Peyer's patch (tissue), 4 donors: ENCODE measurements around the gene RNF169.

ENCODE experiments used
- CTCF ChIP-seq, 6 experiments: fragments of 450-650 bp in 4 of 6; fragments of 200-600 bp in 2 of 6; sonication (generic) in 1 of 6; IDR thresholded peaks; one replicate each; pipeline ENCODE4 v1.5.1; 2017 to 2019; ENCODE audit warnings: antibody characterized with exemption in 6 of 6, mild to moderate bottlenecking in 3 of 6, moderate library complexity in 1 of 6
- POLR2A ChIP-seq, 2 donors: fragments of 450-650 bp; IDR thresholded peaks; one replicate each; pipeline ENCODE4 v1.5.1; 2017; ENCODE audit warnings: antibody characterized with exemption in 2 of 2, mild to moderate bottlenecking in 2 of 2, moderate library complexity in 2 of 2

DNA sequence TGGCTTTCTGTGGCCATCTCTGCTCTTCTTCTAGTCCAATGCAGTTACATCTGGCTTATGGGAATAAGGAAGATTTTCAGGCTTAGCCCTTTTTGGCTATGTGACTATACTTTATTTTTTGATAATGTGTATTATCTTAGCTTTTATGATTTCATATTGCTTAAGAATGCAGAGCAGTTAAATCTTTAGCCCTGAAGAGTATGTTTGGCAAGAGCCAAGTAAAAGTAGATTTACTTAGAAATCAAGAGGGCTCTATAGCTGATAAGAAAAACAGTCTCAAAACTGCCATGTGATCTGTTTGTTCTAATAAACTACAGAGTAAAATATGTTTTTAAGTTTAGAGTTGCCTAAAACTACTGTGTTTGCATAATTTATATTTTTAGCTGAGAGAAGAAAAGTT lies 61.2 kb downstream of the RNF169 start:
- no peak for TF ChIP-seq CTCF (IDR thresholded peaks at IDR 0.05)
- TF ChIP-seq POLR2A (IDR thresholded peaks at IDR 0.05), result no peak
